ENCODE measurements around the gene COPS3.
"Not testable (repeated sequence)": the region's sequence is repeated elsewhere in the genome, so short reads cannot be mapped to it uniquely, and the experiment has no call there.

Gene COPS3

DNA sequence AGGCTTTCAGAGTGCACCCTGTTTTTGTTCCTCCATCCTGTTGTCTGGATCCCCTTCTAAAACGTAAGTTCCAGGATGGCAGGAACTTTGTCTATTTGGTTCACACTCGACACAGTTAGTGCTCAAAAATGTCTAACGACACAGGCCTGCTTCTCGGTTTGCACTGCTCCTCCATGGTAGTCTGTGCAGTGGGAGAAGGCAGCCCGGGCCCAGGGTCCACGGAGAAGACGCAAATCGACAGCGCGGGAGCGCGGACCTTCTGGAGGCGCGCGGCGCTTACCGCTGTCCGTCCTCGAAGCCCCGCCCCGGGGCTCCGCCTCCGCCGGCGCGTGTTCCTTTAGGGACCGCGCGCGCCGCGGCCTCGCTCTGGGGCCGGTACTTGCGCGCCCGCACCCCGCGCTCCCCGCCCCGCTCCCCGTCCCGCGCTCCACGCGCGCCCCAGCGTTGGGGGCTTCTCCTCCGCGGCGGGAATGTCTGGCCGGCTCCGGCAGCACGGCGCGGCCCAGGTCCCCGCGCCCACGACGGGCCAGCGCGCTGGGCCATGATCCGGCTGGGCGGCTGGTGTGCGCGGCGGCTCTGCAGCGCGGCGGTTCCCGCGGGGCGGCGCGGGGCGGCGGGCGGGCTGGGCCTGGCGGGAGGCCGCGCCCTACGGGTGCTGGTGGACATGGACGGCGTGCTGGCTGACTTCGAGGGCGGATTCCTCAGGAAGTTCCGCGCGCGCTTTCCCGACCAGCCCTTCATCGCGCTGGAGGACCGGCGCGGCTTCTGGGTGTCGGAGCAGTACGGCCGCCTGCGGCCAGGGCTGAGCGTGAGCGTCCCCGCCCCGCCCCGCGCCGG, 22.2 kb upstream of the COPS3 start, which contains the start of gene NT5M:
Gene NT5M (plus strand): TSS at position 364 of the 837 bp plus-strand sequence. CDS start 178 bp downstream, at position 542.
- TF ChIP-seq, protein P1, sequence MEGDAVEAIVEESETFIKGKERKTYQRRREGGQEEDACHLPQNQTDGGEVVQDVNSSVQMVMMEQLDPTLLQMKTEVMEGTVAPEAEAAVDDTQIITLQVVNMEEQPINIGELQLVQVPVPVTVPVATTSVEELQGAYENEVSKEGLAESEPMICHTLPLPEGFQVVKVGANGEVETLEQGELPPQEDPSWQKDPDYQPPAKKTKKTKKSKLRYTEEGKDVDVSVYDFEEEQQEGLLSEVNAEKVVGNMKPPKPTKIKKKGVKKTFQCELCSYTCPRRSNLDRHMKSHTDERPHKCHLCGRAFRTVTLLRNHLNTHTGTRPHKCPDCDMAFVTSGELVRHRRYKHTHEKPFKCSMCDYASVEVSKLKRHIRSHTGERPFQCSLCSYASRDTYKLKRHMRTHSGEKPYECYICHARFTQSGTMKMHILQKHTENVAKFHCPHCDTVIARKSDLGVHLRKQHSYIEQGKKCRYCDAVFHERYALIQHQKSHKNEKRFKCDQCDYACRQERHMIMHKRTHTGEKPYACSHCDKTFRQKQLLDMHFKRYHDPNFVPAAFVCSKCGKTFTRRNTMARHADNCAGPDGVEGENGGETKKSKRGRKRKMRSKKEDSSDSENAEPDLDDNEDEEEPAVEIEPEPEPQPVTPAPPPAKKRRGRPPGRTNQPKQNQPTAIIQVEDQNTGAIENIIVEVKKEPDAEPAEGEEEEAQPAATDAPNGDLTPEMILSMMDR (conservative IDR thresholded peaks at IDR 0.05; ENCODE audit: low read depth), result no peak
- POLR2A ChIA-PET (ENCODE audit: low non-redundant PET), result no interaction called here
- peak within 1 kb of the TSS; percentile 77 for H3K27ac ChIP-seq
- CTCF ChIA-PET, result interaction anchor here (0.7 kb wide), 1 partner anchor 312 kb away, joined by 4 read pairs; no protein-coding TSS in a partner anchor
- DNase-seq (ENCODE audit: low spot score), result peak; percentile 78

DNA sequence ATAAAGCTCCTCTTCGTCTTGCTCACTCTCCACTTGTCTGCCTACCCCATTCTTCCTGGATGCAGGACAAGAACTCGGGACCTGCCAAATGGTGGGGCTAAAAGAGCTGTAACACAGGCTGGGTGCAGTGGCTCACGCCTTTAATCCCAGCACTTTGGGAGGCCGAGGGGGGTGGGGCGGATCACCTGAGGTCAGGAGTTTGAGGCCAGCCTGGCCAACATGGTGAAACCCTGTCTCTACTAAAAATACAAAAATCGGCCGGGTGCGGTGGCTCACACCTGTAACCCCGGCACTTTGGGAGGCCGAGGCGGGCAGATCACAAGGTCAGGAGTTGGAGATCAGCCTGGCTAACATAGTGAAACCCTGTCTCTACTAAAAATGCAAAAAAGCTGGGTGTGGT, 20.6 kb upstream of the COPS3 start:
- H3K27ac ChIP-seq, result peak overlapping the region; percentile 41
- DNase-seq (ENCODE audit: low spot score); POLR2A ChIA-PET (ENCODE audit: low non-redundant PET): not testable (repeated sequence)
- CTCF ChIA-PET, result interaction anchor here (1.1 kb wide), 1 partner anchor 310 kb away, joined by 4 read pairs; no protein-coding TSS in a partner anchor

DNA sequence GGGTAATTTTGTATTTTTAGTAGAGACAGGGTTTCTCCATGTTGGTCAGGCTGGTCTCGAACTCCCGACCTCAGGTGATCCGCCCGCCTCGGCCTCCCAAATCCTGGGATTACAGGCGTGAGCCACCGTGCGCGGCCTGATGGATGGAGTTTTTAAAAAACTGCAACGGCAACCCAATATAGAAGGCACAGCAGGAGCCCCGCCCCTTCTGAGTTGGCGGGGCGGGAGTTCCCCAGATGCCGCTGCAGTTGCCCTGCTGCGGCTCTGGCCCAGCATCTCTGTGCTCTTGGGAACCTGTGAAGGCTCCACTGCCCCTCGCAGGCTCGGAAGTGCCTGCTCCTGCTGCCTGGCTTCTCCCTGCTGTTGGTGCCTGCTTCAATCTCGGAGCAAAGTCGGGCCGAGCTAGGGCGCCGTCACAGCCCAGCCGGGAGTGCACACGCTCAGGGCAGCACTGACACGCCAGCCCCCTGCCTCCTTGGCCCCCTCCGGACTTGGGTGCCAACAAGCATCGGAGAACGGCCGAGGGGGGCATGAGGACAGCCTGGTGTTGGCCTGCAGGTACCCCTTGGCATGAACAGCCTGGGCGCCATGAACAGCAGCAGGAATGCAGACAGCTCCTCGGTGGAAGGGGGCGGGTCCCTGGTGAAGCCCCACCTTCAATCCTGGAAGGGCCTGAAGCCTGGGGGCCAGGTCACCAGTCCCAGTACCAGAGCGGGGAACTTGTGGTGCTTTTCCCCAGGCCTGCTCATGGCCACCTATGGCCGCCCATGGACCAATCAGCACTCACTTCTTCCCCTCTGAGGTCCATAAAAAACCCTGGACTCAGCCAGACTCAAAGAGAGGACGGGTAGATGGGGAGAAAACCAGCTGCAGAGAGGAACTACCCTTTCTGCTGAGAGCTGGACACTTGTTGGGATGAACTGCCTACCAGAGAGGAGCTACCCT, 19.9 kb upstream of the COPS3 start:
- ChIA-PET POLR2A (ENCODE audit: low non-redundant PET) (no interaction called here), CTCF (interaction anchor here (1.1 kb wide), 1 partner anchor 309 kb away, joined by 4 read pairs; no protein-coding TSS in a partner anchor)
- DNase-seq (ENCODE audit: low spot score), result peak; percentile 26
- TF ChIP-seq, protein P1 (conservative IDR thresholded peaks at IDR 0.05; ENCODE audit: low read depth), result no peak
- peak overlapping the region; percentile 41 for H3K27ac ChIP-seq

DNA sequence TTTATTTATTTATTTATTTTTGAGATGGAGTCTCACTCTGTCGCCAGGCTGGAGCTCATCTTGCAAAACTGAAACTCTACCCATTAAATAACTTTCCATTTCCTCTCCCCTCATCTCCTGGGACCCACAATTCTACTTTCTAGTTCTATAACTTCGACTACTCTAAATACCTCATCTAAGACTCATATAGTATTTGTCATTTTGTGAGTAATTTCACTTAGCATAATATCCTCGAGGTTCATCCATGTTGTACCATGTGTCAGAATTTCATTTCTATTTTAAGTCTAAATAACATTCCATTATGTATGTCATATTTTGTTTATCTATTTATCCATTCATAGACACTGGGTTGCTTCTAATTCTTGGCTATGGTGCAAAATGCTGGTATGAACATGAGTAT, 17.1 kb upstream of the COPS3 start:
- CTCF ChIA-PET, result interaction anchor here (0.6 kb wide), 1 partner anchor 593 kb away, joined by 4 read pairs; no protein-coding TSS in a partner anchor
- no peak for DNase-seq (ENCODE audit: low spot score)
- H3K27ac ChIP-seq, result no peak overlapping the region
- POLR2A ChIA-PET (ENCODE audit: low non-redundant PET), result no interaction called here
- TF ChIP-seq, protein P1 (conservative IDR thresholded peaks at IDR 0.05; ENCODE audit: low read depth), result no peak

DNA sequence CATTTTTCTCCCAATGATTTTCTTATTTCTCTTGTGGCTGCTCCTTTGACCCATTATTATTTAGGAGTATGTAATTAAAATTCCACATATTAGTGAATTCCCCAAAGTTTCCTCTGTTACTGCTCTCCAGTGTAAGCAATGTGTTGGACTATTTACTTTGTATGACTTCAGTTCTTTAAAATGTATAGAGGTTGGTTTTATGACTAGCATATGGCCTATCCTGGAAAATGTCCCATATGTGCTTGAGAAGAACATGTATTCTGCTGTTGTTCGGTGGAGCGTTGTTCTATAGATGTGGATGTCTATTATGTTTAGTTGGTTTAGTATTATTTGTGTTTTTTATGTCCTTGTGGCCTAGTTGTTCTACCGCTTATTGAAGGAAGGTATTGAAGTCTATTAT, 16.2 kb upstream of the COPS3 start:
- DNase-seq (ENCODE audit: low spot score), result no peak
- no peak overlapping the region for H3K27ac ChIP-seq
- ChIA-PET CTCF (no interaction called here), POLR2A (ENCODE audit: low non-redundant PET) (no interaction called here)
- TF ChIP-seq, protein P1 (conservative IDR thresholded peaks at IDR 0.05; ENCODE audit: low read depth), result no peak

DNA sequence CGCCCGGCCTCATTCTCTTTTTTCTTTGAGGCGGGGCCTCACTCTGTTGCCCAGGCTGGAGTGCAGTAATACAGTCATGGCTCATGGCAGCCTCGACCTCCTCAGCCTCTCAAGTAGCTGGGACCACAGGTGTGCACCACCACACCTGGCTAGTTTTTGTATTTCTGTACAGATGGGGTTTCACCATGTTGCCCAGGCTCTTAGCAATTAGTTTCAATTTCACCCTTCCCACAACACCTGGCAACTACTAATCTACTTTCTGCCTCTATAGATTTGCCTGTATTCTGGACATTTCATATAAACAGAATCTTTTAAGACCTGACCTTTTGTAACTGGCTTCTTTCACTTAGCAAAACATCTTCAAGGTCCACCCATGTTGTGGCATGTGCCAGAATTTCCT, 14.1 kb upstream of the COPS3 start:
- ChIA-PET POLR2A (ENCODE audit: low non-redundant PET) (no interaction called here), CTCF (no interaction called here)
- DNase-seq (ENCODE audit: low spot score), result no peak
- TF ChIP-seq, protein P1 (conservative IDR thresholded peaks at IDR 0.05; ENCODE audit: low read depth), result no peak
- no peak overlapping the region for H3K27ac ChIP-seq
